ENCODE data around the gene DHRS11. TPM values are rescaled to one million over a fixed set of nuclear protein-coding genes. Genes with fewer than 3 reads are reported as not detected.
"Not testable (repeated sequence)": the region's sequence is repeated elsewhere in the genome, so short reads cannot be mapped to it uniquely, and the experiment has no call there.

Gene DHRS11
- polyA plus RNA-seq, 4 donors, result 195 to 654 (median 459) TPM

DNA sequence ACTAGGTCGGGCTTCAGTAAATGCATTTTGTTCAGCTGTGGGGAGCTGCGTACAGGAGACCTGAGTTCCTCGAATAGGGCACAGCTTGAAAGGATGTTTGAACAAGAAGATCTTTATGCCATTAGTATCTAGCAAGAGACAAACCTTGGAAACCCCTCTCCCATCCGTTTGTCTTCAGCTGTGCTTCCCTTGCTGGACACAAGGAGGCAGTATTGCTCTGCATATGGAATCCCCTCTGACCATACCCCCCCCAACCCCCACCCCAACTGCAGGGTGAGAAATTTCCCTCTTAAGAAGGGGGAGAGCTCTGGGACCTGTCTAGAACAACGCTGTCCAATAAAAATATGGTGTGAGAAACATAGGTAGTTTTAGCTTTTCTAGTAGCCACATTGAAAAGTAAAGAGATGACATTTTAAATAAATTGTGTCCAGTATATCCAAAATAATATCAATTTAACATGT, 11.3 kb downstream of the DHRS11 start:
- Histone ChIP-seq H3K27ac (ENCODE audit: low read depth in 1 of 3, low read length in 2 of 3) (peak overlapping the region in 2 of 3 donors; percentile 83 to 94), H3K4me1 (ENCODE audit: control insufficient read depth in 3 of 3, insufficient read depth in 2 of 3, low read depth in 1 of 3, low read length in 2 of 3) (peaks cover 3 to 44% (median 5%) of the 10 kb centered on the region in 3 donors)
- no peak for FAIRE-seq

DNA sequence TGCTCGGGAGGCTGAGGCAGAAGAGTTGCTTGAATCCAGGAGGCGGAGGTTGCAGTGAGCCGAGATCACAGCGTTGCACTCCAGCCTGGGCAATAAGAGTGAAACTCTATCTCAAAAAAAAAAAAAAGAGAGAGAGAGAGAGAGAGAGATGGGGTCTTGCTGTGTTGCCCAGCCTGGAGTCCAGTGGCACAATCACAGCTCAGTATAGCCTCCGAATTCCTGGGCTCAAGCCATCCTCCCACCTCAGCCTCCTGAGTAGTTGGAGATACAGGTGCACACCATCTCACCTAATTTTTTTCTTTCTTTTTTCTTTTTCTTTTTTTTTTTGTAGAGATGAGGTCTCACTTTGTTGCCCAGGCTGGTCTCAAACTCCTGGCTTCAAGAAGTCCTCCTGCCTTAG, 13.3 kb downstream of the DHRS11 start:
- not testable (repeated sequence) for DNase-seq; H3K27me3 ChIP-seq (ENCODE audit: control insufficient read depth in 3 of 3, insufficient read depth in 3 of 3, low read length in 3 of 3); H3K4me3 ChIP-seq (ENCODE audit: low read depth in 1 of 3, low read length in 3 of 3); H3K27ac ChIP-seq (ENCODE audit: low read depth in 1 of 3, low read length in 2 of 3); H3K9me3 ChIP-seq (ENCODE audit: control insufficient read depth in 2 of 2, insufficient read depth in 1 of 2, low read depth in 1 of 2, low read length in 1 of 2); FAIRE-seq
- 96 to 98% (median 97%) methylated on average over 5 of the region's 5 CpGs for WGBS, 3 donors
- Histone ChIP-seq H3K36me3 (ENCODE audit: control insufficient read depth in 3 of 3, insufficient read depth in 2 of 3, low read depth in 1 of 3, low read length in 3 of 3) (peaks cover 0 to 34% (median under 1%) of the 10 kb centered on the region in 3 donors), H3K4me1 (ENCODE audit: control insufficient read depth in 3 of 3, insufficient read depth in 2 of 3, low read depth in 1 of 3, low read length in 2 of 3) (peaks cover 2 to 28% (median 5%) of the 10 kb centered on the region in 3 donors)

More for the DNA sequence above, 11.3 kb downstream of the DHRS11 start:
- peak; percentile 58 to 76 for DNase-seq
- H3K27me3 ChIP-seq (ENCODE audit: control insufficient read depth in 3 of 3, insufficient read depth in 3 of 3, low read length in 3 of 3), result no peaks in the 10 kb centered on the region
- H3K4me3 ChIP-seq (ENCODE audit: low read depth in 1 of 3, low read length in 3 of 3), result peak overlapping the region in 2 of 3 donors; percentile 63 to 84
- peaks cover 3 to 47% (median 7%) of the 10 kb centered on the region in 3 donors for H3K36me3 ChIP-seq (ENCODE audit: control insufficient read depth in 3 of 3, insufficient read depth in 2 of 3, low read depth in 1 of 3, low read length in 3 of 3)
- no peaks in the 10 kb centered on the region for H3K9me3 ChIP-seq (ENCODE audit: control insufficient read depth in 2 of 2, insufficient read depth in 1 of 2, low read depth in 1 of 2, low read length in 1 of 2)
- WGBS, 3 donors, result 3 to 8% (median 4%) methylated on average over 5 of the region's 5 CpGs

DNA sequence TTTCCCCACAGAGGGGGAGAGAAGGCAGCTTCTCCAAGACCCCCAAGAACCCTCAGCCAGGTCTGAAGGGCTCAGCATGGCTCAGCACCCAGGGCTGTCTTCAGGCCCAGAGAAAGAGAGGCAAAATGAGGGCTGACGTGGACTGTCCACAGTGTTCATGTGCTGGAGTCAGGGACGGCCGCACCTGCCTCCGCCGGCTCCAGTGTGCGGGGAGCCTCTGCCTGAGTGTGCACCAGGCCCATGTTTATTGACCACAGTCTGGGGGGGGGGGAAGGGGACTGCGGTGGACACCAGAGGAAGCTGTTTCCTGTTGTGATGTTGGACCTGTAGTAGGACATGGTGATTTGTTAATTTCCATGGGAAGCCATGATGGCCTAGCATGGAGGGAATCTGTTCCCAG, 16.6 kb downstream of the DHRS11 start:
- H3K36me3 ChIP-seq (ENCODE audit: control insufficient read depth in 3 of 3, insufficient read depth in 2 of 3, low read depth in 1 of 3, low read length in 3 of 3), result peaks cover 0 to 22% (median 0%) of the 10 kb centered on the region in 3 donors
- FAIRE-seq (no peak), DNase-seq (no peak)
- no peaks in the 10 kb centered on the region for H3K27me3 ChIP-seq (ENCODE audit: control insufficient read depth in 3 of 3, insufficient read depth in 3 of 3, low read length in 3 of 3)
- peaks cover 0 to 4% (median 0%) of the 10 kb centered on the region in 3 donors for H3K4me1 ChIP-seq (ENCODE audit: control insufficient read depth in 3 of 3, insufficient read depth in 2 of 3, low read depth in 1 of 3, low read length in 2 of 3)
- H3K9me3 ChIP-seq (ENCODE audit: control insufficient read depth in 2 of 2, insufficient read depth in 1 of 2, low read depth in 1 of 2, low read length in 1 of 2), result no peaks in the 10 kb centered on the region
- H3K27ac ChIP-seq (ENCODE audit: low read depth in 1 of 3, low read length in 2 of 3), result no peak overlapping the region
- no peak overlapping the region for H3K4me3 ChIP-seq (ENCODE audit: low read depth in 1 of 3, low read length in 3 of 3)
- WGBS, 3 donors, result 80 to 85% (median 82%) methylated on average over 7 of the region's 7 CpGs

DNA sequence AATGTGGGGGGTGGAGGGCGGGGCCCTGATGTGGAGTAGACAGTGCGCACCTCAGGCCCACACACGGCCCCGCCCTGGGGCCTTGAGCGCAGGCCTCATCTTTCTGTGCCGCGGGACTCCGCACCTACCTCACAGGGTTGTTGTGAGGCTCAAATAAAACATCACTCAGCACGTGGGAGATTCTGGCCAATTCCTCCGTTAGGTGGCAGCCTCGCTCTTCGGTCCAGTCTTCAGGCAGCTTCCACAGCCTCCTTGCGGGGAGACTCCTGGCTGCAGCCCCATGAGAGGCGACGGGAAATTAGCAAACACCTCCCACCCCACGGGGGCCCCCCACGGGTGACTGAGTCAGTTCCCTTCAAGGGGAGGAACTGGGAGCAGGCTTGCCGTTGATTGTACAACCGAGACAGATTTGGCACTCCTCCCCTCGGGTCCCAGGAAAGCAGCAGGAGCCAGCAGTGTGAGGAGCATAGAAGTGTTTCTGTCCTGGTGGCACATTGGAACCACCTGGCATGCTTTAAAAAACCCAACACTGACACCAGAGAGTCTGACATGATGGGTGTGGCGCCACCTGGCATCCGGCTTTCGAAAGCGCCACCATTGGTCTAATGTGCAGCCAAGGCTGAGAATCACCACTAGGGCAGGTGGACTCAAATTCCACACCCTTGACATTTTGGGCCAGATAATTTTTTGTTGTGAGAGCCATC, 17.3 kb downstream of the DHRS11 start:
- Histone ChIP-seq H3K27me3 (ENCODE audit: control insufficient read depth in 3 of 3, insufficient read depth in 3 of 3, low read length in 3 of 3) (peaks cover 0 to 6% (median 4%) of the 10 kb centered on the region in 3 donors), H3K4me3 (ENCODE audit: low read depth in 1 of 3, low read length in 3 of 3) (no peak overlapping the region), H3K36me3 (ENCODE audit: control insufficient read depth in 3 of 3, insufficient read depth in 2 of 3, low read depth in 1 of 3, low read length in 3 of 3) (peaks cover 0 to 20% (median 0%) of the 10 kb centered on the region in 3 donors), H3K9me3 (ENCODE audit: control insufficient read depth in 2 of 2, insufficient read depth in 1 of 2, low read depth in 1 of 2, low read length in 1 of 2) (no peaks in the 10 kb centered on the region), H3K4me1 (ENCODE audit: control insufficient read depth in 3 of 3, insufficient read depth in 2 of 3, low read depth in 1 of 3, low read length in 2 of 3) (peaks cover 0 to 4% (median 0%) of the 10 kb centered on the region in 3 donors), H3K27ac (ENCODE audit: low read depth in 1 of 3, low read length in 2 of 3) (no peak overlapping the region)
- DNase-seq, result peak; percentile 73 to 74
- FAIRE-seq, result no peak
- WGBS, 3 donors, result 21 to 41% (median 29%) methylated on average over 24 of the region's 24 CpGs

DNA sequence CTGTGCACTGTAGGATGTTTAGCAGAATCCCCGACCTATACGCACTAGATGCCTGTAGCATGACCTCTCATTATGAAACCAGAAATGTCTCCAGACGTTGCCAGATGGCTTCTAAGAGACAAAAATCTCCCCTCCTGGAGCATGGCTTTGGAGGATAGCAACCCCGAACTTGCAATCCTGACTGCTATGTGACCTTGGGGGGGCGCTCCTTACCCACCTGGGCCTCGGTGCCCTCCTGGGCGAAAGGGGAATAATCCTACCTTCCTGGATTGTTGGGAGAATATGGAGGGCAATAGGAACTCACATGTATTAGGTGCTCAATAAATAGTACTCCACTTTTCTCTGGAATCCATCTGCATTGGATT, 17.8 kb downstream of the DHRS11 start:
- FAIRE-seq, result no peak
- 78 to 82% (median 82%) methylated on average over 7 of the region's 7 CpGs for WGBS, 3 donors
- H3K36me3 ChIP-seq (ENCODE audit: control insufficient read depth in 3 of 3, insufficient read depth in 2 of 3, low read depth in 1 of 3, low read length in 3 of 3), result peaks cover 0 to 19% (median 0%) of the 10 kb centered on the region in 3 donors
- H3K27me3 ChIP-seq (ENCODE audit: control insufficient read depth in 3 of 3, insufficient read depth in 3 of 3, low read length in 3 of 3), result peaks cover 0 to 11% (median 4%) of the 10 kb centered on the region in 3 donors
- peaks cover 0 to 4% (median 0%) of the 10 kb centered on the region in 3 donors for H3K4me1 ChIP-seq (ENCODE audit: control insufficient read depth in 3 of 3, insufficient read depth in 2 of 3, low read depth in 1 of 3, low read length in 2 of 3)
- no peaks in the 10 kb centered on the region for H3K9me3 ChIP-seq (ENCODE audit: control insufficient read depth in 2 of 2, insufficient read depth in 1 of 2, low read depth in 1 of 2, low read length in 1 of 2)
- H3K27ac ChIP-seq (ENCODE audit: low read depth in 1 of 3, low read length in 2 of 3), result no peak overlapping the region
- no peak overlapping the region for H3K4me3 ChIP-seq (ENCODE audit: low read depth in 1 of 3, low read length in 3 of 3)
- no peak for DNase-seq

DNA sequence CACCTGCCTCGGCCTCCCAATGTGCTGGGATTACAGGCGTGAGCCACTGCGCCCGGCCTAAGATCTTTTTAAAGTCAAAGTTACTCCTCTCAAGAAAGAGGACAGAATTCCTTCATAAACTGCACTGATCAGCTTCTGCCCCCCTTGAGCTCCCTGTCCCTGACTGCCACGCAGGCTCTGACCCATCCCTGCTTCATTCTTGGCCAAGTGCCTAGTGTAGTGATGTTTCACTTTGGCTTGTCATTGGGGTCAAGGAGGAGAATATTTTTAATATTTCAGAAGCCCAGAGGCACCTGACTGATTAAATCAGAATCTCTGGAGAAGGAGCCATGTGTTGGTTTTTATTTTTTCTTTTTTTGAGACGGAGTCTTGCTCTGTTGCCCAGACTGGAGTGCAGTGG, 18.8 kb downstream of the DHRS11 start:
- 75 to 78% (median 78%) methylated on average over 6 of the region's 6 CpGs for WGBS, 3 donors
- DNase-seq, result no peak
- Histone ChIP-seq H3K27me3 (ENCODE audit: control insufficient read depth in 3 of 3, insufficient read depth in 3 of 3, low read length in 3 of 3) (peaks cover 0 to 13% (median 4%) of the 10 kb centered on the region in 3 donors), H3K9me3 (ENCODE audit: control insufficient read depth in 2 of 2, insufficient read depth in 1 of 2, low read depth in 1 of 2, low read length in 1 of 2) (no peaks in the 10 kb centered on the region), H3K27ac (ENCODE audit: low read depth in 1 of 3, low read length in 2 of 3) (no peak overlapping the region), H3K4me3 (ENCODE audit: low read depth in 1 of 3, low read length in 3 of 3) (no peak overlapping the region), H3K4me1 (ENCODE audit: control insufficient read depth in 3 of 3, insufficient read depth in 2 of 3, low read depth in 1 of 3, low read length in 2 of 3) (peaks cover 0 to 4% (median 0%) of the 10 kb centered on the region in 3 donors), H3K36me3 (ENCODE audit: control insufficient read depth in 3 of 3, insufficient read depth in 2 of 3, low read depth in 1 of 3, low read length in 3 of 3) (peaks cover 0 to 19% (median 0%) of the 10 kb centered on the region in 3 donors)
- FAIRE-seq, result no peak

DNA sequence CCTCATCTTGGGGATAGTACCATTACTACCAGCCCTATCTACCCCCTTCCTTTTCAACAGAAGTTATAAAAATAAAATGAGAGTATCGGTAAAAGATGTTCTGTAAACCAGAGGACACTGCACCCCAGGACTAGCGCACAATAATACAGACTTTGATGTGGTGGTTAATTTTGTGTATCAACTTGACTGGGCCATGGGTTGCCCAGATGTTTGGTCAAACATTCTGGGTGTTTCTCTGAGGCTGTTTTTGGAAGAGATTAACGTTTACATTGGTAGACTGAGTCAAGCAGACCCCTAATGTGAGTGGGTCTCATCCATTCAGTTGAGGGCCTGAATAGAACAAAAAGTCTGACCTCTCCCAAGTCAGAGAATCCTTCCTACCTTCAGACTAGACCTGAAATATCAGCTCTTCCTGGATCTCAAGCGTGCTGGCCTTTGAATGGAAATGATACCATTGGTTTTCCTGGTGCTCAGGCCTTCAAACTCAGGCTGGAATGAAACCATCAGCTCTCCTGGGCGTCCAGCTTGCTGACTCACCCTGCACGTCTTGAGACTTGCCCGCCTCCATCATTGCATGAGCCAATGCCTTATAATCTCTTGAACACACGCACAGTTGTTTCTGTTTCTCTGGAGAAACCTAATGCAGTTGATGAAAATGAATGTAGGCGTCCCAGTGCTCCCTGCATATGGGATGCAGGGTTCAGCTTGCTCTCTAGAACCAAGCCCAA, 19.8 kb downstream of the DHRS11 start:
- no peaks in the 10 kb centered on the region for H3K9me3 ChIP-seq (ENCODE audit: control insufficient read depth in 2 of 2, insufficient read depth in 1 of 2, low read depth in 1 of 2, low read length in 1 of 2)
- H3K4me1 ChIP-seq (ENCODE audit: control insufficient read depth in 3 of 3, insufficient read depth in 2 of 3, low read depth in 1 of 3, low read length in 2 of 3), result peaks cover 0 to 4% (median 0%) of the 10 kb centered on the region in 3 donors
- FAIRE-seq, result no peak
- peaks cover 0 to 13% (median 0%) of the 10 kb centered on the region in 3 donors for H3K36me3 ChIP-seq (ENCODE audit: control insufficient read depth in 3 of 3, insufficient read depth in 2 of 3, low read depth in 1 of 3, low read length in 3 of 3)
- peaks cover 0 to 13% (median 4%) of the 10 kb centered on the region in 3 donors for H3K27me3 ChIP-seq (ENCODE audit: control insufficient read depth in 3 of 3, insufficient read depth in 3 of 3, low read length in 3 of 3)
- H3K27ac ChIP-seq (ENCODE audit: low read depth in 1 of 3, low read length in 2 of 3), result no peak overlapping the region
- 78 to 84% (median 81%) methylated on average over 9 of the region's 9 CpGs for WGBS, 3 donors
- no peak overlapping the region for H3K4me3 ChIP-seq (ENCODE audit: low read depth in 1 of 3, low read length in 3 of 3)
- no peak for DNase-seq

DNA sequence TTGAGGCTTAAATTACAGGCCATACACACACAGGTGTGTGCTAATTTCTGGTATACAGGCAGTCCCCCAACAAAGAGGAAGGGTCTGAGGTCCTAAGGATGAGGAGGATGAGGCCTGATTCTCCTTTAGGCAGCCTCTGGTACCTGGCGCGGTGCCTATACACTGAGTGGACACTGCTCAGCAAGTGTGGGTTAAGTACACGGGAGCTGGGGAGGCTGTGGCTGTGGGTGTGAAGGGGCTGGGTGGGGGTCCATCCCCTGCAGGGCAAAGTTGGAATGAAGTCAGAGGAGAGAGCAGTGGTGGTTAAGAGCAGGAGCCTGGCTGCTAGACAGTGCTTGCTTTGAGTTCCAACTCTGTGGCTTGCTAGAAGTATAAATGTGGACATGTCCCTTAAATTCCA, 20.6 kb downstream of the DHRS11 start:
- H3K4me1 ChIP-seq (ENCODE audit: control insufficient read depth in 3 of 3, insufficient read depth in 2 of 3, low read depth in 1 of 3, low read length in 2 of 3), result peaks cover 0 to 4% (median 0%) of the 10 kb centered on the region in 3 donors
- H3K9me3 ChIP-seq (ENCODE audit: control insufficient read depth in 2 of 2, insufficient read depth in 1 of 2, low read depth in 1 of 2, low read length in 1 of 2), result no peaks in the 10 kb centered on the region
- peaks cover 0 to 13% (median 0%) of the 10 kb centered on the region in 3 donors for H3K36me3 ChIP-seq (ENCODE audit: control insufficient read depth in 3 of 3, insufficient read depth in 2 of 3, low read depth in 1 of 3, low read length in 3 of 3)
- H3K27ac ChIP-seq (ENCODE audit: low read depth in 1 of 3, low read length in 2 of 3), result no peak overlapping the region
- FAIRE-seq (no peak), DNase-seq (no peak)
- peaks cover 0 to 13% (median 4%) of the 10 kb centered on the region in 3 donors for H3K27me3 ChIP-seq (ENCODE audit: control insufficient read depth in 3 of 3, insufficient read depth in 3 of 3, low read length in 3 of 3)
- 75 to 88% (median 76%) methylated on average over 3 of the region's 3 CpGs for WGBS, 3 donors
- no peak overlapping the region for H3K4me3 ChIP-seq (ENCODE audit: low read depth in 1 of 3, low read length in 3 of 3)

Data from small intestine (tissue), 7 donors.